Prostate gland (tissue), 2 donors: ENCODE results near the gene OSCP1.
"Not testable (repeated sequence)": the region's sequence is repeated elsewhere in the genome, so short reads cannot be mapped to it uniquely, and the experiment has no call there.

ENCODE experiments used
- POLR2A ChIP-seq: fragments of 450-650 bp; IDR thresholded peaks from one replicate; pipeline ENCODE4 v1.6.1; 2016; ENCODE audit warnings: antibody characterized with exemption, mild to moderate bottlenecking
- TF ChIP-seq, protein P1 (sequence below), 4 experiments: fragments of 200-600 bp in 2 of 4; fragments of 450-650 bp in 2 of 4; sonication (generic) in 2 of 4; IDR thresholded peaks; 1 replicate in 3 of 4; 2 replicates in 1 of 4; pipeline ENCODE4 v1.5.1; 2016 to 2019; ENCODE audit warnings: antibody characterized with exemption in 4 of 4, mild to moderate bottlenecking in 2 of 4, moderate library complexity in 2 of 4

DNA sequence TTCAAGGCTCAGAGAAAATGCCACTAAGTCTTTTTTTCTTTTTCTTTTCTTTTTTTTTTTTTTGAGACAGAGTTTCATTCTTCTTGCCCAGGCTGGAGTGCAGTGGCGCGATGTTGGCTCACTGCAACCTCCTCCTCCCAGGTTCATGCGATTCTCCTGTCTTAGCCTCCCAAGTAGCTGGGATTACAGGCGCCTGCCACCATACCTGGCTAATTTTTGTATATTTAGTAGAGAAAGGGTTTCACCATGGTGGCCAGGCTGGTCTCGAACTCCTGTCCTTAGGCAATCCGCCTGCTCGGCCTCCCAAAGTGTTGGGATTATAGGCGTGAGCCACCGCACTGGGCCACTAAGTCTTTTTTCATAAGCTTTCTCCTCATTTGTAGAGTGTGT lies 37.1 kb upstream of the OSCP1 start:
- TF ChIP-seq, protein P1, sequence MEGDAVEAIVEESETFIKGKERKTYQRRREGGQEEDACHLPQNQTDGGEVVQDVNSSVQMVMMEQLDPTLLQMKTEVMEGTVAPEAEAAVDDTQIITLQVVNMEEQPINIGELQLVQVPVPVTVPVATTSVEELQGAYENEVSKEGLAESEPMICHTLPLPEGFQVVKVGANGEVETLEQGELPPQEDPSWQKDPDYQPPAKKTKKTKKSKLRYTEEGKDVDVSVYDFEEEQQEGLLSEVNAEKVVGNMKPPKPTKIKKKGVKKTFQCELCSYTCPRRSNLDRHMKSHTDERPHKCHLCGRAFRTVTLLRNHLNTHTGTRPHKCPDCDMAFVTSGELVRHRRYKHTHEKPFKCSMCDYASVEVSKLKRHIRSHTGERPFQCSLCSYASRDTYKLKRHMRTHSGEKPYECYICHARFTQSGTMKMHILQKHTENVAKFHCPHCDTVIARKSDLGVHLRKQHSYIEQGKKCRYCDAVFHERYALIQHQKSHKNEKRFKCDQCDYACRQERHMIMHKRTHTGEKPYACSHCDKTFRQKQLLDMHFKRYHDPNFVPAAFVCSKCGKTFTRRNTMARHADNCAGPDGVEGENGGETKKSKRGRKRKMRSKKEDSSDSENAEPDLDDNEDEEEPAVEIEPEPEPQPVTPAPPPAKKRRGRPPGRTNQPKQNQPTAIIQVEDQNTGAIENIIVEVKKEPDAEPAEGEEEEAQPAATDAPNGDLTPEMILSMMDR (IDR thresholded peaks at IDR 0.05) = not testable (repeated sequence)
- TF ChIP-seq POLR2A = not testable (repeated sequence)
